Common myeloid progenitor, CD34-positive (primary cell): ENCODE measurements around the gene NBPF3.

Experiments used
- CTCF ChIA-PET: fragments of 350-600 bp; sonication (Branson Sonifier 250); formaldehyde crosslinking; loops from one replicate; lab custom pipeline; 2021; ENCODE audit warnings: antibody characterized with exemption; lab: Charles Lee
- POLR2A ChIA-PET: fragments of 350-600 bp; sonication (Branson Sonifier 250); formaldehyde crosslinking; loops from one replicate; lab custom pipeline; 2021; ENCODE audit warnings: antibody characterized with exemption; lab: Charles Lee
- DNase-seq, 3 donors: peaks; one replicate each; pipeline versions ENCODE4 v3.0.0 to v3.0.0-alpha.2; 2013
- H3K27ac ChIP-seq, 2 experiments: 1 replicate in 1 of 2; 2 replicates in 1 of 2; pipeline ENCODE4 v1.7.0; 2013; ENCODE audit warnings: inconsistent platforms in 2 of 2, low read length in 2 of 2, mild to moderate bottlenecking in 2 of 2, low read depth in 1 of 2, moderate library complexity in 1 of 2; ENCODE audit not compliant: severe bottlenecking in 2 of 2, insufficient read depth in 1 of 2, poor library complexity in 1 of 2
- H3K27me3 ChIP-seq, 5 experiments: replicated peaks in 2 of 5; 1 replicate in 3 of 5; 2 replicates in 2 of 5; pipeline versions ENCODE4 v1.6.1 to v1.7.0; 2013; ENCODE audit warnings: low read length in 4 of 5, mild to moderate bottlenecking in 2 of 5, moderate library complexity in 2 of 5, inconsistent platforms in 1 of 5; ENCODE audit not compliant: insufficient read depth in 5 of 5, control insufficient read depth in 4 of 5
- H3K36me3 ChIP-seq, 4 experiments: 1 replicate in 2 of 4; 2 replicates in 2 of 4; pipeline versions ENCODE4 v1.6.1 to v1.7.0; 2013; ENCODE audit warnings: low read length in 3 of 4, control low read depth in 1 of 4, mild to moderate bottlenecking in 1 of 4; ENCODE audit not compliant: control insufficient read depth in 4 of 4, insufficient read depth in 4 of 4
- H3K4me1 ChIP-seq, 4 experiments: 1 replicate in 3 of 4; 2 replicates in 1 of 4; pipeline versions ENCODE4 v1.6.1 to v1.7.1; 2013; ENCODE audit warnings: low read length in 3 of 4, mild to moderate bottlenecking in 3 of 4, control low read depth in 1 of 4, inconsistent platforms in 1 of 4, moderate library complexity in 1 of 4; ENCODE audit not compliant: control insufficient read depth in 4 of 4, insufficient read depth in 4 of 4; ENCODE audit errors: control extremely low read depth in 1 of 4
- H3K4me3 ChIP-seq, 7 experiments: 1 replicate in 4 of 7; 2 replicates in 3 of 7; pipeline versions ENCODE4 v1.5.1 to v1.7.0; 2013; ENCODE audit warnings: mild to moderate bottlenecking in 7 of 7, low read length in 6 of 7, moderate library complexity in 6 of 7, inconsistent platforms in 2 of 7, low read depth in 2 of 7, control low read depth in 1 of 7; ENCODE audit not compliant: insufficient read depth in 4 of 7, control insufficient read depth in 1 of 7; ENCODE audit errors: extremely low read depth in 1 of 7
- H3K9me3 ChIP-seq, 5 experiments: 1 replicate in 4 of 5; 2 replicates in 1 of 5; pipeline versions ENCODE4 v1.6.1 to v1.7.1; 2013; ENCODE audit warnings: low read length in 4 of 5, mild to moderate bottlenecking in 2 of 5, inconsistent platforms in 1 of 5, low read depth in 1 of 5, moderate library complexity in 1 of 5; ENCODE audit not compliant: control insufficient read depth in 4 of 5, insufficient read depth in 2 of 5; ENCODE audit errors: control extremely low read depth in 1 of 5
- WGBS: methylation state at CpG from one replicate; pipeline ENCODE4 v1.1.5; 2013; ENCODE audit not compliant: insufficient coverage; 5-methylcytosine and 5-hydroxymethylcytosine counted together

The NBPF3 gene

GRCh38 chr1:21497466-21498061, 57.6 kb downstream of the NBPF3 start:
- whole genome bisulfite sequencing, result 81% methylated on average over 5 of the region's 7 CpGs
- no peaks in the 10 kb centered on the region for H3K4me1 ChIP-seq
- ChIA-PET CTCF (no interaction called here), POLR2A (no interaction called here)
- no peak overlapping the region for H3K27ac ChIP-seq
- peaks cover 0 to 2% (median 0%) of the 10 kb centered on the region in 5 experiments for H3K27me3 ChIP-seq
- H3K36me3 ChIP-seq, result no peaks in the 10 kb centered on the region
- no peak overlapping the region for H3K4me3 ChIP-seq
- no peak for DNase-seq
- peaks cover 0 to 3% (median 0%) of the 10 kb centered on the region in 5 experiments for H3K9me3 ChIP-seq

GRCh38 chr1:21499283-21499950, 59.5 kb downstream of the NBPF3 start:
- CTCF ChIA-PET, result interaction anchor here (1.1 to 1.5 kb wide), 4 partner anchors 9 to 164 kb away, joined by 3 to 7 read pairs (median 3); no protein-coding TSS in a partner anchor
- no peak overlapping the region for H3K27ac ChIP-seq
- no peak for DNase-seq
- POLR2A ChIA-PET, result no interaction called here
- no peak overlapping the region for H3K4me3 ChIP-seq
- peaks cover 0 to 5% (median 1%) of the 10 kb centered on the region in 5 experiments for H3K27me3 ChIP-seq
- H3K9me3 ChIP-seq, result peaks cover 0 to 3% (median 0%) of the 10 kb centered on the region in 5 experiments
- H3K4me1 ChIP-seq, result no peaks in the 10 kb centered on the region
- H3K36me3 ChIP-seq, result no peaks in the 10 kb centered on the region
- WGBS, result no CpG with 5 or more reads among the region's 1 CpG

DNA sequence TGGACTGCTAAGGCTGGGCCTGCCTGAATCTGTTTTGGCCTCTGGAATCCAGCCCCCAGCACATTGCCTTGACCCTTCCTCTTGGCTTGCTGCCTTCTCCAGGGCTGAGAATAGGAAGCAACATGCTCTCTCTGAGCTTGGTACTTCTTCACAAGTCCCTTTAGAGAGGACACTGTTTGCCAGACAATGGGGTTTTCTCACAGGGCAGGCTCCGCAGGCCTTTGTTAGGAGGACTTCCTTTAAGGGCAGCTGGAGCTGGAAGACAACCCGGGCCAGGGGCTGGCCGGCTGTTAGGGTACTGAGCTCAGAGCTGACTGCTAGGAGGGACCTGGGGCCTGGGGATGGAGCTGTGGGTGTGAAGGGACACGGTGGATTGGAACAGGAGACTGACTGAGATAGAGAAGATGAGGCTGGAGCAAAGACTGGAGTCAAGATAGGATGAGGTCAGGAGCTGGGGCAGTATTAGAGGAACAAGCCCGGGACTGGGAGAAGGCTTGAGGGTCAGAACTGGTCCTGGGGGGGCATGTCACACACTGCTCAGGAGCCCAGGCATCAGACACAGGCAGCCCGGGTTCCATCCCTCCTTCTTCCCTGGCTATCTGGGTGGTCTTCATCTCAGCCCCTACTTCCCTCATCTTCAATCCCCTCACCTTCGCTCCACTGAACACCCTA, 63.9 kb downstream of the NBPF3 start:
- H3K4me3 ChIP-seq, result no peak overlapping the region
- H3K4me1 ChIP-seq, result peaks cover 0 to 5% (median 4%) of the 10 kb centered on the region in 4 experiments
- CTCF ChIA-PET, result interaction anchor here (1.1 to 2.0 kb wide), 2 partner anchors 10 to 133 kb away, joined by 4 read pairs; no protein-coding TSS in a partner anchor
- no peak overlapping the region for H3K27ac ChIP-seq
- POLR2A ChIA-PET, result no interaction called here
- peaks cover 0 to 3% (median 0%) of the 10 kb centered on the region in 5 experiments for H3K9me3 ChIP-seq
- H3K27me3 ChIP-seq, result peaks cover 0 to 26% (median 16%) of the 10 kb centered on the region in 5 experiments
- DNase-seq, result no peak
- WGBS, result 85% methylated on average over 6 of the region's 7 CpGs
- H3K36me3 ChIP-seq, result no peaks in the 10 kb centered on the region

- Histone ChIP-seq H3K27ac (no peak overlapping the region), H3K9me3 (no peaks in the 10 kb centered on the region), H3K27me3 (peaks cover 0 to 51% (median 30%) of the 10 kb centered on the region in 5 experiments), H3K4me1 (peaks cover 0 to 14% (median 9%) of the 10 kb centered on the region in 4 experiments), H3K4me3 (no peak overlapping the region), H3K36me3 (no peaks in the 10 kb centered on the region)
- DNase-seq, result no peak
- CTCF ChIA-PET, result interaction anchor here (0.7 to 2.0 kb wide), 7 partner anchors 8 to 151 kb away, joined by 3 to 5 read pairs (median 3); no protein-coding TSS in a partner anchor
- 94% methylated on average over 3 of the region's 4 CpGs for WGBS
- POLR2A ChIA-PET, result interaction anchor here (1.5 kb wide), 1 partner anchor 8 kb away, joined by 5 read pairs; no protein-coding TSS in a partner anchor
Observed at GRCh38 chr1:21506804-21507203, 66.9 kb downstream of the NBPF3 start.

GRCh38 chr1:21507511-21508270, 67.8 kb downstream of the NBPF3 start:
- POLR2A ChIA-PET, result no interaction called here
- no peak overlapping the region for H3K27ac ChIP-seq
- CTCF ChIA-PET, result interaction anchor here (0.7 to 2.0 kb wide), 4 partner anchors 9 to 150 kb away, joined by 3 to 5 read pairs (median 4); no protein-coding TSS in a partner anchor
- H3K4me3 ChIP-seq, result no peak overlapping the region
- no peaks in the 10 kb centered on the region for H3K9me3 ChIP-seq
- H3K36me3 ChIP-seq, result no peaks in the 10 kb centered on the region
- DNase-seq, result no peak
- peaks cover 0 to 60% (median 30%) of the 10 kb centered on the region in 5 experiments for H3K27me3 ChIP-seq
- 100% methylated on average over 1 of the region's 1 CpG for WGBS
- H3K4me1 ChIP-seq, result peaks cover 0 to 14% (median 9%) of the 10 kb centered on the region in 4 experiments

DNA sequence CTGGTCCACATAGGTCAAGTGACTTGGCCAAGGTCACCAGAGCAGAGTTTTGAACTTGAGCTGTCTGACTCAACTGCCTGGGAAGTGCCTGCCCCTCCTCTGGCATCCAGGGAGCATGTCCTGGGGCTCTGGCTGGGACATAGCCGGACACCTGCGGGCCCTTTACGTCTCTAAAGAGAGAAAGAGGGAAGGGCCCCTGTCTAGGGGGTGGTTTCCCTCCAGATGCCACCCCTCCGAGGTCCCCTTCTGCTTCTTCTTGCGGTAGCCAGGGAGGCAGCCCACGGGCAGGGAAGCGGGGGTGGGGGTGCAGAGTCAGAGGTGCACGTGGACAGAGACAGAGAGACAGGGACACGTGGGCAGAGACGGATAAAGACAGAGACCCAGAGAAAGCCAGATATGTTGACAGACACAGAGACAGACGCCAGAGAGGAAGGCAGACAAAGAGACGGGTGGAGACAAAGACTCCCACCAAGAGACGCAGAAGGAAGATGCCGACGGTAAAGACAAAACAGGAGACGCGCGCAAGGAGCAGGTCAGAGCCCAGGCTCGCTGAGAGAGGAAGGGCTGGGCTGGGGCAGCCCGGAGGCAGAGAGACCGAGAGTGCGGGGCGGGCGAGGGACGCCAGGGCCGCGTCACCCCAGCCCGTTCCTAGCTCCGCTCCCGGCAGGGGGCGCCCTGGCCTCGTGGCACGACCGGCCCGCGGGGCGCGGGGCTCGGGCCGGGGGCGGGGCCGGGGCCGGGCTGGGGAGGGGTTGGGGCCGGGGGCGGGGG, 68.8 kb downstream of the NBPF3 start:
- CTCF ChIA-PET, result interaction anchor here (0.7 to 1.6 kb wide), 3 partner anchors 14 to 34 kb away, joined by 3 to 6 read pairs (median 3); no protein-coding TSS in a partner anchor
- Histone ChIP-seq H3K27me3 (peaks cover 0 to 67% (median 28%) of the 10 kb centered on the region in 5 experiments), H3K27ac (no peak overlapping the region), H3K9me3 (no peaks in the 10 kb centered on the region), H3K4me3 (peak overlapping the region in 5 of 7 experiments; percentile 10 to 57 (median 35)), H3K36me3 (no peaks in the 10 kb centered on the region), H3K4me1 (peaks cover 0 to 14% (median 9%) of the 10 kb centered on the region in 4 experiments)
- peak; percentile 55 to 76 (median 70) for DNase-seq
- POLR2A ChIA-PET, result interaction anchor here (0.5 kb wide), 1 partner anchor 585 kb away, joined by 3 read pairs; no protein-coding TSS in a partner anchor
- 5% methylated on average over 23 of the region's 45 CpGs for WGBS
